Measurements from ENCODE around the gene RAF1.

GRCh38 chr3:12593473-12593872 lies 70.4 kb downstream of the RAF1 start:
- TF ChIP-seq CTCF (conservative IDR thresholded peaks at IDR 0.05; ENCODE audit: low read depth, low read length) (no peak), EZH2 (IDR thresholded peaks at IDR 0.05; ENCODE audit: borderline replicate concordance, low read depth, low read length, poor library complexity, severe bottlenecking) (no peak)

Measured in A673 (cell line).